ENCODE data around the gene ZNHIT1. TPM values are rescaled to one million over a fixed set of nuclear protein-coding genes. Genes with fewer than 3 reads are reported as not detected.
"Not testable (repeated sequence)": the region's sequence is repeated elsewhere in the genome, so short reads cannot be mapped to it uniquely, and the experiment has no call there.

The ZNHIT1 gene
- total RNA-seq, 1 donor from 2014 or later: 37.6 TPM

- CTCF ChIA-PET: interaction anchor here (6.7 kb wide), 1 partner anchor 47 kb away, joined by 111 read pairs; no protein-coding TSS in a partner anchor
- no peak for ATAC-seq (ENCODE audit: low read depth)
Observed at GRCh38 chr7:101189109-101189508, 28.9 kb upstream of the ZNHIT1 start.

GRCh38 chr7:101195884-101196283 is 22.1 kb upstream of the ZNHIT1 start:
- Mint-ChIP-seq H3K4me3 (no peak overlapping the region), H3K9me3 (no peaks in the 10 kb centered on the region), H3K27ac (no peak overlapping the region), H3K4me1 (peaks cover 4% of the 10 kb centered on the region), H3K36me3 (ENCODE audit: low read depth) (no peaks in the 10 kb centered on the region), H3K27me3 (peaks cover 11% of the 10 kb centered on the region)
- intact Hi-C loops (cut with micrococcal nuclease): no loop called here
- DNase-seq: no peak
- ChIA-PET CTCF (no interaction called here), POLR2A (interaction anchor here (0.7 kb wide), 1 partner anchor 766 kb away, joined by 5 read pairs; the partner anchor contains the start of gene MEPCE)
- no peak for TF ChIP-seq CTCF (IDR thresholded peaks at IDR 0.05)
- no peak for ATAC-seq (ENCODE audit: low read depth)

More at GRCh38 chr7:101189109-101189508, 28.9 kb upstream of the ZNHIT1 start:
- DNase-seq: no peak
- Mint-ChIP-seq H3K4me3 (no peak overlapping the region), H3K27ac (no peak overlapping the region), H3K4me1 (peaks cover 3% of the 10 kb centered on the region), H3K27me3 (peaks cover 5% of the 10 kb centered on the region), H3K9me3 (no peaks in the 10 kb centered on the region), H3K36me3 (ENCODE audit: low read depth) (no peaks in the 10 kb centered on the region)
- intact Hi-C loops (cut with micrococcal nuclease): no loop called here
- TF ChIP-seq CTCF (IDR thresholded peaks at IDR 0.05): no peak
- POLR2A ChIA-PET: no interaction called here

GRCh38 chr7:101197991-101198390 is 20.0 kb upstream of the ZNHIT1 start:
- ChIA-PET POLR2A (no interaction called here), CTCF (no interaction called here)
- Mint-ChIP-seq H3K4me1 (peaks cover 11% of the 10 kb centered on the region), H3K27me3 (peaks cover 19% of the 10 kb centered on the region), H3K4me3 (no peak overlapping the region), H3K9me3 (no peaks in the 10 kb centered on the region), H3K27ac (no peak overlapping the region), H3K36me3 (ENCODE audit: low read depth) (no peaks in the 10 kb centered on the region)
- intact Hi-C loops (cut with micrococcal nuclease): no loop called here
- ATAC-seq (ENCODE audit: low read depth): no peak
- no peak for DNase-seq
- TF ChIP-seq CTCF (IDR thresholded peaks at IDR 0.05): no peak

- H3K36me3 Mint-ChIP-seq (ENCODE audit: low read depth): no peaks in the 10 kb centered on the region
- peaks cover 21% of the 10 kb centered on the region for H3K27me3 Mint-ChIP-seq
- ATAC-seq (ENCODE audit: low read depth): no peak
- no peaks in the 10 kb centered on the region for H3K9me3 Mint-ChIP-seq
- CTCF ChIA-PET: no interaction called here
- H3K4me1 Mint-ChIP-seq: peaks cover 16% of the 10 kb centered on the region
- H3K4me3 Mint-ChIP-seq: no peak overlapping the region
- DNase-seq: no peak
- no peak overlapping the region for H3K27ac Mint-ChIP-seq
- intact Hi-C loops (cut with micrococcal nuclease): no loop called here
- POLR2A ChIA-PET: no interaction called here
- TF ChIP-seq CTCF (IDR thresholded peaks at IDR 0.05): no peak
Observed at GRCh38 chr7:101198476-101198875, 19.5 kb upstream of the ZNHIT1 start.

GRCh38 chr7:101199522-101199921 is 18.4 kb upstream of the ZNHIT1 start:
- H3K27ac Mint-ChIP-seq; CTCF ChIA-PET; H3K9me3 Mint-ChIP-seq; H3K4me3 Mint-ChIP-seq; DNase-seq; POLR2A ChIA-PET; H3K36me3 Mint-ChIP-seq (ENCODE audit: low read depth); ATAC-seq (ENCODE audit: low read depth); intact Hi-C loops (cut with micrococcal nuclease): not testable (repeated sequence)
- Mint-ChIP-seq H3K27me3 (peaks cover 21% of the 10 kb centered on the region), H3K4me1 (peaks cover 22% of the 10 kb centered on the region)

GRCh38 chr7:101200504-101200861 is 17.5 kb upstream of the ZNHIT1 start:
- Mint-ChIP-seq H3K27me3 (peaks cover 21% of the 10 kb centered on the region), H3K9me3 (no peaks in the 10 kb centered on the region), H3K4me1 (peaks cover 22% of the 10 kb centered on the region), H3K27ac (no peak overlapping the region), H3K36me3 (ENCODE audit: low read depth) (no peaks in the 10 kb centered on the region), H3K4me3 (no peak overlapping the region)
- ChIA-PET POLR2A (interaction anchor here (0.6 kb wide), 1 partner anchor 125 kb away, joined by 8 read pairs; no protein-coding TSS in a partner anchor), CTCF (no interaction called here)
- ATAC-seq (ENCODE audit: low read depth) (no peak), DNase-seq (no peak)
- no peak for TF ChIP-seq CTCF (IDR thresholded peaks at IDR 0.05)
- intact Hi-C loops (cut with micrococcal nuclease): no loop called here
